Hepatocyte (in vitro differentiated cells): ENCODE data around the gene AMOTL1.

ENCODE experiments used
- EZH2 ChIP-seq: fragments of 200-600 bp; sonication (generic); IDR thresholded peaks from 2 replicates; pipeline ENCODE4 v1.6.1; 2016; ENCODE audit warnings: antibody characterized with exemption, mild to moderate bottlenecking, borderline replicate concordance
- EZH2phosphoT487 ChIP-seq: fragments of 200-600 bp; sonication (generic); IDR thresholded peaks from one replicate; pipeline ENCODE4 v1.6.1; 2018; ENCODE audit warnings: antibody characterized with exemption, mild to moderate bottlenecking, low read depth, moderate library complexity; ENCODE audit not compliant: unreplicated experiment, severe bottlenecking
- TF ChIP-seq, protein P1 (sequence below): fragments of 200-600 bp; sonication (generic); IDR thresholded peaks from 2 replicates; pipeline ENCODE4 v1.5.1; 2016; ENCODE audit warnings: antibody characterized with exemption, mild to moderate bottlenecking; ENCODE audit not compliant: poor library complexity

DNA sequence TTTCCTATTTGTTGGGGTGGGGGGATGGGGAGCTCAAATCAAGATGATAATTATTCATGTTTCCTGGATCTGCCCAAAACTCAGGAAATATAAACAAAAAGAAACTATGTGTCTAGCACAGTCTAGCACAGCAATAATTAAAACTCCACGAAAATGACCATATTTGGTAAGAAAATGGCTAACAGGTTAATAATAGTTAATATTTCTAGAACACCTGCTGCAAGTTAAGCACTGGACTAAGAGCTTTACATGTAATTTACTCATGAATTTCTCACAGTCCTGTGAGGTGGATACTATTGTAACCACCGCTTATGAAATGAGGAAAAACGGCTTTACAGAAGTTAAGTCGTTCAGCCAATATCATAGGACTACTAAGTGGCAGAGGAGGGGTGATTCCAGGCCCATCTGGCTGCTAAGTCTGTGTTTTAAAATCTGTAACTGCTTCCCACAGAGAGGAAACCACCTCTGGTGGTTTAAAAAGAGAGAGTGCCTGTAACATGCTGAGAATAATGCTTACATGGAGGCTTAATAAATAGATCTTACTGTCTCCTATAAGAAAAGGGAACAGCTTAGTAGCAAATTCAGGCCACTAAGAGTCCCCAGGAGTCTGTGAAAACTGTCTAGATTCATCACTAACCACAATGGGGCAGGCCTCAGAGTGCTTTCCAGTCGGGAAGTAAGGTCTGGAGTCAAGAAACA, 11.0 kb upstream of the AMOTL1 start:
- TF ChIP-seq, protein P1, sequence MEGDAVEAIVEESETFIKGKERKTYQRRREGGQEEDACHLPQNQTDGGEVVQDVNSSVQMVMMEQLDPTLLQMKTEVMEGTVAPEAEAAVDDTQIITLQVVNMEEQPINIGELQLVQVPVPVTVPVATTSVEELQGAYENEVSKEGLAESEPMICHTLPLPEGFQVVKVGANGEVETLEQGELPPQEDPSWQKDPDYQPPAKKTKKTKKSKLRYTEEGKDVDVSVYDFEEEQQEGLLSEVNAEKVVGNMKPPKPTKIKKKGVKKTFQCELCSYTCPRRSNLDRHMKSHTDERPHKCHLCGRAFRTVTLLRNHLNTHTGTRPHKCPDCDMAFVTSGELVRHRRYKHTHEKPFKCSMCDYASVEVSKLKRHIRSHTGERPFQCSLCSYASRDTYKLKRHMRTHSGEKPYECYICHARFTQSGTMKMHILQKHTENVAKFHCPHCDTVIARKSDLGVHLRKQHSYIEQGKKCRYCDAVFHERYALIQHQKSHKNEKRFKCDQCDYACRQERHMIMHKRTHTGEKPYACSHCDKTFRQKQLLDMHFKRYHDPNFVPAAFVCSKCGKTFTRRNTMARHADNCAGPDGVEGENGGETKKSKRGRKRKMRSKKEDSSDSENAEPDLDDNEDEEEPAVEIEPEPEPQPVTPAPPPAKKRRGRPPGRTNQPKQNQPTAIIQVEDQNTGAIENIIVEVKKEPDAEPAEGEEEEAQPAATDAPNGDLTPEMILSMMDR: no peak
- TF ChIP-seq EZH2phosphoT487 (no peak), EZH2 (no peak)
